Measurements from ENCODE around the gene MMP8.

MMP8 gene

GRCh38 chr11:102662607-102663006 lies 62.1 kb downstream of the MMP8 start:
- no peak for DNase-seq (ENCODE audit: low read depth in 3 of 3, low spot score in 1 of 3)

Measured in stimulated activated CD4-positive, alpha-beta T cell treated with anti-CD3 and anti-CD28 coated beads, TNF-alpha, amount 100 ng/mL, for 1 hour (primary cell).